ENCODE data around the gene CCDC85C. TPM values are rescaled to one million over a fixed set of nuclear protein-coding genes. Genes with fewer than 3 reads are reported as not detected.

Gene CCDC85C
- polyA plus RNA-seq, 3 donors: 23.7 to 27.9 (median 25.4) TPM

DNA sequence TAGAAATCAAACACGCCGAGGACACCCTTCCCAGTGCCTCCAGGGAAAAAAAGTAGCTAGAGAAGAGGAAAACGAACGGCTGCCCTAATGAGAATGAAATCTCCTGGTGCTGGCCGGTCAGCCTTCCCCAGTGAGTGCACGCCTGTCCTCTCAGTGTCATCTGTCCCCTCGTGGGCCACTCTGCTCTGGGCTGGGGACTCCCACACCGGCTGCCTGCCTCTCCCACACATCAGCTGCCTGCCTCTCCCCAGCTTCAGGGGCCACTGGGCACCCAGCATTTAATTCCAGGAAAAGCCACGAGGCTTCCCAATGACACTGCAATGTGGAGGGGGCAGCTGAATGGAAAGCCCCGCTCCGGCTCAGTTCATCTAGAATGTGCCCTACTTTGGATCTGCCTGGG is 59.0 kb downstream of the CCDC85C start:
- DNase-seq (ENCODE audit: low read depth in 3 of 3, low spot score in 2 of 3): no peak

DNA sequence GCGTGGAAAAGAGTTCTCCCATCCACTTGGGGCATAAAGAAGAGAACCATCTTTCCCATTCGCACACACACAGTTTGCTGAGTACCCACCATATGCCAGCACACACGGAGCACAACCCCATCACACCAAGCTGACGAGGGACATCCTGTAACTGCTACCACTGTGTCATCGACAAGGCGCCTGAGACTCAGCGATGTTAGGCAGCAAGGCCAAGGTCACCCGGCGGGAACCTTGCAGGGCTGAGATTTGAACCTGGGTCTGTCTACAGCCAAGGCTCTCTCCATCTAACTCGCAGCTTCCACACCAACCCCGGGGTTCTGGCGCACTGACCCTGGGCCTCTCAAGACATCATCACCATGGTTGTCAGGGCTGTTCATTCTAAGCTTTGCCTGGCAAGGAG is 60.0 kb downstream of the CCDC85C start:
- no peak for DNase-seq (ENCODE audit: low read depth in 3 of 3, low spot score in 2 of 3)

DNA sequence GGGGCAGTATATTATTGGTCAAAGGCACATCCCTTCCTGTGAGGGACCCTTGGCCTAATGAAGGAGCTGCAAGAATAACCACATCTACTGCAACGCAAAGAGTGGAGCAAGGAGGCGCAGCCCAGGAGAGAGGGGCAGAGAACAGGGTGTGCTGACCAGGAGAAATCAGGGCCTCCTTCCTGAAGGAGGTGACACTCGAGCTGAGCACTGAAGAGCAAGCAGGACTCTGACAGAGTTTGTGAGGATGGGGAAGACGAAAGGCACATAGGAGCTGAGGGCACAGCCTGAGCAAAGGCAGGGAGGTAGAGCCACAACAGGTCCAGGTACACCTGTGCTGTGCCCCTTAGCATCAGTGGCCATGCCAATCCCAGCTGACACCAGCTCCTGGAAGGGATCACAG is 60.6 kb downstream of the CCDC85C start:
- DNase-seq (ENCODE audit: low read depth in 3 of 3, low spot score in 2 of 3): no peak

DNA sequence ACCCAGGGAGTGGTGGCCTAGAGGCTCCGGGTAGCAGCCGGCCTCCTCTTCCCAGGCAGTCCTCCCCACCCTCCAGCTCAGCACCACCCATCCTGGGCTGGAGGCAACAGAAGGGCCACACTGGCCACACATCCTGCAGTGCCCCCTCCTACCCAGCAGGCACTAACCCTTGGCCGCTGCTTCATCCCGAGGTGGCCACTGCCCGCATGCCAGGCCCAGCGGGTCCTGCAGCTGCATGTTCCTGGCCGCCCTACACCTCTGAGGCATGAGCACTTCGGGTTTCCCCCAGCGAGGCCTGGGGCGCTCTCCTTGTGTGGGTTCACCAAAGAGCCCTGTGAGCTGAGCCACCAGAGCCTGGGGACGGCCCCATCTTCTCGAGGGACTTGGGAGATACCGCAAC is 61.4 kb downstream of the CCDC85C start:
- DNase-seq (ENCODE audit: low read depth in 3 of 3, low spot score in 2 of 3): no peak

DNA sequence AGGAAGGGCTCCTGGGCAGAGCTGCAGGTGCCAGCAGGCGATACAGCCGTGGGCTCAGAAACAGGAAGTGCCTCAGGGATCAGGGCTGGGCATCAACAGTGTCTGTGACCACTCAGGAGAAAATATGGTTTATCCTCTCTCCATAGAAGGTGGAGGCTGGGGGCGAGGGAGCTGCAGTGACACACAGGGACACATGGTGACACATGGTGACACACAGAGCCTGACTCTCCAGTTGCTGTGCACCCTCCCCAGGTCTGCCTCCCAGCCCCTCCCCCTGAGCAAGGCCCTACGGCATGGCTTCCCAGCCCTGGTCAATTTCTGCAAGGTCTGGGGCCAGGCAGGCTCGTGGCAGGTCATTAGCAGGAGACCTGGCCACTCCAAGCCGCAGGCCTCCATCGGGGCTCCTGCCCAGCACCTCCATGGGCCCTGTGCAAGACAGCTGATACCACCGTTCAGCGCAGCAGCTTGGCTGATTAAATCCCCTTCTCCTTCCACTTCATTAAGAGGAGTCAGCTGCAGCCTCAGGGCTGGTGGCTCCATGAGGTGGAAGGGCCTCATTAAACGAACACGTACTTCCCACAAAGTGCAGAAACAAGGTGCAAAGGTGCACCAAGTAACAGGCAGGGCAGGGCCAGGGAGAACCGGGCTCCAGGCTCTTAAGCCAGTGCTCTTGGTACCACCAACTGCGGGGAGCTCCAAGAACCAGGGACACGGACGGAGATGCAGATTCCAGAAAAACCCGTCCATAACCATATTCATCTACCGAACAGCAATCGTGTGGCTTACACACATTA is 62.1 kb downstream of the CCDC85C start:
- no peak for DNase-seq (ENCODE audit: low read depth in 3 of 3, low spot score in 2 of 3)

DNA sequence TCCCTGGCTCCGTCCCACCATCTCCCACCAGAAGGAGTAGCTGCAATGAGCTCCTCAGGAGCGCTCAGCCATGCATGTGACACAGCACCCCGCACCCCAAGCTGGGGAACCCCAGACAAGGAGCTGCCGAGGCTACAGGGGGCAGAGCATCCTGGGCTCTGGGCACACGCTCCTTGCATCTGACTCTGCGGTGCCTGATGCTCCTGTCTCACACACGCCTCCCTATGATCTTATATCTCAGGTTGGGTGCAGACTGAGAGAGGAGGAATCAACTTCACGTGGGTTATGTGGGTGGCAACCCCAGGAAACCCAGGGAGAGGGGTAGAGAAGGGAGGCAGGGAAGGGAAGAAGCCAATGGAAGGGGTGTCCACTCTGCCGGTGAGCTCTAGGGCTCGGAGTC is 62.8 kb downstream of the CCDC85C start:
- no peak for DNase-seq (ENCODE audit: low read depth in 3 of 3, low spot score in 2 of 3)

DNA sequence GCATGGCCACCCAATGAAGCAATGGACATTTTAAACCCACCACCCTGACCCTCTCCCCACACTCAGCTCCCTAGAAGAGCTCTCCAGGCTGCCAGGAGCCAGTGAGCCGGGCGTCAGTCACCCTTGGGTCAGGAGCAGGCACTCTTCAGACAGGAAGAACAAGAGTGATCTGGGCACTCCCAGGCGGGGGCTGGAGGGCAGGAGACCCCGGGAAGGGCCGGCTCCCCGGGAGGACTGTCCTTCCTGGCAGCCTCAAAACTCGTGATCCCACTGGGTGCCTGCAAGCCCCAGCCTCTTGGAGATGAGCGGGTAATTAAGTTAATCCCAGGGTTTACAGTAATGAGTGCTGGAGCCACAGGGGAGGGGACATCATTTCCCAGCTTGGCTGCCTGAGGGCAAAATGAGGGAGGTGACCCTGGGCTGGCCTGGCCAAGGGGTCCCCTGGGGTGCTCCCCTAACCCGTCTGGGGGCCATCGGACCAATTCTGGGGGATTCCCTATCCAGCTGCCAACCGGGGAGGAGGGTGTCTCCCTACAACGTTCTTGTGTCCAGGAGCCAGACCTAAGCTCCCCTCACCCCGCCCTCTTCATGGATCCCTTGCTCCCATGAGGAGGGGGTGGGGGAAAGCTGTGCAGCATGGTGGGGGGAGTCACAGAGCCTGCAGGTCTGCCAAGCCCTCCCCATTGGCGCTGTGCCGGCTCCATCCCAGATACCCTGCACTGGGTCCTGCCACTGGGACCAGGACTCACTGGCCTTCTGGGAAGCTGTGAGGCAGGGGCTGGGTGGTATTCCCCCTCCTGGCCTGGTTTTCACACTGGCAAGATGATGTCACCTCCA is 63.6 kb downstream of the CCDC85C start:
- no peak for DNase-seq (ENCODE audit: low read depth in 3 of 3, low spot score in 2 of 3)

DNA sequence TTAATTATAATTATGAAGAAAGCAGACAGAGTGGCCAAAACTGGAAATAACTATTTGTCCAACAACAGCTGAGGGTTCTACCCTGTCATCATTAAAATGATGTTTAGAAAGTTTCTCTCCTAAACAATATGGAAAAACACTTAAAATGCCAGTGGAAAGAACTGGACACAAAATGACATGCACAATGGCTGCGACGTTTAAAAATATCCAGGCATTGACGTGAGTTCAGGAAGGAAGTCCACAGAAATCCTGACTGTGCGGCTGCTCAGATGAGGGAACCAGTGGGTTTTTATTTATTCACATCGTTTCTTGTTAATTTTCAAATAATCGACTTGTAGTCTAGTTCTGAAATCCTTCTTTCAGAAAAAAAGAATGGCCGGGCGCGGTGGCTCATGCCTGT is 64.5 kb downstream of the CCDC85C start:
- DNase-seq (ENCODE audit: low read depth in 3 of 3, low spot score in 2 of 3): no peak

DNA sequence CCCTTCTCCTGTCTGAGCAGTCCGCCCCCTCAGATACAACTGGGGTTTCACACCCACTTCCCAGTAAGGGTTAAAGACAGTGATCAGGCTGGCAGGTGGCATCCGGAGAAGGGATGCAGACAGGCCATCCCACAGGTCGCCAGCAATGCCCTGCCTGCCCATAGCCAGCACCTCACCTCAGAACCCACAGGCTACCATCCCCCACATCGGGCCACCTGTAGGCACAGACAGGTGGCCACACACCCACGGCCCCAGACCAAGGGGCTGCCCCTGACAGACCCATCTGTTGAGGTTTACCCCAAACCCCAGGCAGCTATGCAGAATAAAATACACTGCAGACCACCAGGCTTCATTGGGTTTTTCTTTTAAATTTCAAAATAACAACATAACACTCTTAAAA is 65.3 kb downstream of the CCDC85C start:
- DNase-seq (ENCODE audit: low read depth in 3 of 3, low spot score in 2 of 3): no peak

DNA sequence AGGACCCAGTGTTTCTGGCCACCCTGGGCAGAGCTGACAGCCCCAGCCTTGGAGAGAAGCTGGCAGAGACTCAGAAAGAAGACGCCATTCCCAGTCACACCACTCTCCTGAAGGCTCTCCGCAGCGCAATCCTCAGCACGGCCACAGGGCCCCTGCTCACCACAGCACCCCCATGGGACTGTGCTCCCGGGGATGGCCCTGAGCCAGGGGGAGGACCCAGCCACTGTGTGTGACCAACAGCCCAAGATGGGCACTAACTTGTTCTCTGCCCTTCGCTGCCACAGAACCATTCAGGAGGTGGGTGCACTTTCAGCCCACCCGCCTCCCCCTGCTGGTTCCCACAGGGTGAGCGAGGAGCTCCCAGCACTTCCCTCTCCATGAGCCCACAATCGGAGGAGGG is 65.7 kb downstream of the CCDC85C start:
- no peak for DNase-seq (ENCODE audit: low read depth in 3 of 3, low spot score in 2 of 3)

DNA sequence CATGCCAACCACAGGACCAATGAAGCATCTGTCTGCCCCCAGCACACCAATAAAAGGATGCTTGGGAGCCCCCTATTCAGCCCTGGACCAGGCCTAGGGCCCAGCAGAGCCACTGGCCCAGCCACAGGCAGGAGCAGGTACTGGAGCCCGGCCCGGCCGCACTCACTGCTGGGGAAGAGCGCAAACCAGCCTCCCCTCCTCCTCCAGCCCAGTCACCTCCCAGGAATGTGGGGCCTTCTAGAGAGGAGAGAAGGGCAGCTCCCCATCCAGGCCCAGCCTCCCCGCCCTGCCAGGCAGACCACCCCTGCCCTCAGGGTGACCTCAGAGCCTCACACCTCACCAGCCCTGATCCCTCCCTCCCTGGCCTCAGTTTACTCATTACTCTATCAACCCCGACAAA is 66.6 kb downstream of the CCDC85C start:
- no peak for DNase-seq (ENCODE audit: low read depth in 3 of 3, low spot score in 2 of 3)

DNA sequence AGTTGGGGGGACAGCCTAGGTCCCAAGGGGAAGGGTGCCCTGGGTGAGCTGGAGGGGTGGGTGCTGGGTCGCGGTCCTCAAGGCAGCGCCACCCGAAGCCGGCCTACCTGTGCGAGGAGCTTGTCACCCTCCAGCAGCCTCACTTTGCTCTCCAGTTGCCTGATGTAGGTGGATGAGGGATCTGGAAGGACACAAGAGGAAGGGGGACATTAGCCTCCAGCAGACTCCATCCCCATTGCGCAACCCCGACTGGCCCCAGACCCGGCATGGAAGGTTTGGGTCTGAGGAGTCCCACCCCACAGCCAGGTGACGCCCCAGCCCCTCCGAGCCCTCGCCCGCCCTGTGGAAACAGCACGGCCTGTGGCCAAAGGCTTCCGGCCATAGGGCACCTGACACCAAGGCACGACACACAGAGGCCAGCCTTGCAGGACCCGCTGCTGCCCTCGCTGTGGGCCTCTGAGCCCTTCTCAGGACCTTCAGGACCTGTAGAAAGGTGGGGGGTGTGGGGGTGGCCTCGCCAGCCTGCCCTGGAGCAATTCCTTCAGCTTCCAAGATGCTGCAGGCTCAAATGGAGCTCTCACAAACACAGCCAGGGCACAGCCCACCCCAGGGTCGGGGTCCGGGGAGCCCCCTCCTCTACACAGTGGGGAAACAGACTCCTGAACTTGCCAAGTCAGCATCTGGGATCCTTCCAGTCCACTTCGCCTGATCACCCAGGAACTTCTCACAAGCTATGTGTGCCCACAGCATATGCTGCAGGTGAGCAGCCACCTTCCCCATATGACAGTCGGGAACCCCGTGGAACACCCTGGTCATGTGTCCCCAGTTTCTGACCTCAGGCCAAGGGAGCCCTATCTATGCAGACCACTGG is 67.9 kb downstream of the CCDC85C start:
- no peak for DNase-seq (ENCODE audit: low read depth in 3 of 3, low spot score in 2 of 3)

DNA sequence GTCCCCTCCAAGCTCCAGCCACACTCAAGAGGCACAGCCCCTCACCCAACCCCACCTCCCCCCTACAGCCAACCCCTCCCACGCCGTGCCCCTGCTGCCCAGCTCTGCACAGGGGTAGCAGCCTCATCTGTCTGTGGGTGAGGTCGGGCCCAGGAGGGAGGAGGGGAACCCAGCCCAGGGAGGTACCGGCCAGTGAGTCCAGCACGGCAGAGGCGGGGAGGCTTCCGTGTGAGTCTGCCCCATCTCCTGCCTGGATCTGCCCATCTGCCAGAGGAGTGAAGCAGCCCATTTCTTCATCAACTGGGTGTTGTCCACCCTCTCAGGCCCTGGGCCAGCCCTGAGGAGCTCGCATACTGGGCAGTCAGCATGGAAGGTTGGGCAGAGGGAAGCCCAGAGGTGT is 68.6 kb downstream of the CCDC85C start:
- DNase-seq (ENCODE audit: low read depth in 3 of 3, low spot score in 2 of 3): no peak

DNA sequence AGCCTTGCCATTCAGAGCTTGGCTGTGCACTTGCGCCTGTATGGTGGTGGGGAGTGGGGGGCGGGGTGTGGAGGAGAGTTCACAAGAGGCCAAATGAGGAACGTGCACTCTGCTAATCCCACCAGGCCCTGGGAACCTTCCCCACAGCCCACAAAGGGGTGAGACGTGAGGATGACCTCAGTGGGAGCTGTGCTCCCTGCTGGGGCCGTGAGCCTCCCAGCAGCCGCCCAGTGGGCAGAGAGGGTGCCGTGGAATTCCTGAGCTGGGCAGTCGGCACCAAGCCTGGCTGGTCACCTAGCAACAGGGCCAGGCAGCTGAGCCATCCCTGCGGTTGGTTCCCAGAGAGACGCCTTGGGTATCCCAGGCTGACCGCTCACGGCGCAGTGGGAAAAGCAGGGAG is 69.1 kb downstream of the CCDC85C start:
- no peak for DNase-seq (ENCODE audit: low read depth in 3 of 3, low spot score in 2 of 3)

DNA sequence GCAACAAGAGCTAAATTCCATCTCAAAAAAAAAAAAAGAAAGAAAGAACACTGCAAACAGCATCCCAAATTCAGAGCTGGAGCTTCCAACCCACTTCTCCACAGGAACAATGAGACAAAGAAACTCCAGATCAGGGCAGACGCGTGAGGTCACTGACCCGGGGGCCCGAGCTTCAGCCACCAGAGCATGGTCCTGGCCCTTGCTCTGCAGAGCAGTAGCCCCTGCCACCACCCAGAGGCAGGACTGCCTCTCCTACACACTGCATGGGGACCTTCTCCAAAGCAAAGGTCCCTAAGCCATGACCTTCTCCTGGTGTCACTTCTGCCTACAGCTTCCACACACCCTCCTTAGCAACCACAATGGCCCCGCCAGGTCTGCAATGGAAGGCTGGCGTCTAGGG is 69.7 kb downstream of the CCDC85C start:
- no peak for DNase-seq (ENCODE audit: low read depth in 3 of 3, low spot score in 2 of 3)

DNA sequence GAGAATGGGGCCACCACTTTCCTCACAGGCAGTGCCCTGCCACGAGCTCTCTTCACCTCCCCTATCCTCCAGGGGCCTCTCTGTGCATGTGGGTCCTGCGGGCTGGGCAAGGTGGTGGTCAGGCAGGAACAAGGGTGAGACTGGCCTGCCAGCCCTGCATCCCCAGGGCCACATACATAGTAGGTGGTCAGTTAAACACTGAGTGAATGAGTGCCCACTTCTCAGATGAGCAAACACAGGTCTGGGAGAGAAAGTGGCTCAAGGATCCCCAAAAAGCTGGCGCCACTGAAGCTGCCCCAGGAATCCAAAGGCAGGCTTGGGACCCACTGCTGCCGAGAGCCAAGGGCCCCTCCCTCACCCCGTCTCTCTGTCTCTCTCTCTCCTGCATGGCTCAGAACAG is 71.7 kb downstream of the CCDC85C start:
- DNase-seq (ENCODE audit: low read depth in 3 of 3, low spot score in 2 of 3): no peak

DNA sequence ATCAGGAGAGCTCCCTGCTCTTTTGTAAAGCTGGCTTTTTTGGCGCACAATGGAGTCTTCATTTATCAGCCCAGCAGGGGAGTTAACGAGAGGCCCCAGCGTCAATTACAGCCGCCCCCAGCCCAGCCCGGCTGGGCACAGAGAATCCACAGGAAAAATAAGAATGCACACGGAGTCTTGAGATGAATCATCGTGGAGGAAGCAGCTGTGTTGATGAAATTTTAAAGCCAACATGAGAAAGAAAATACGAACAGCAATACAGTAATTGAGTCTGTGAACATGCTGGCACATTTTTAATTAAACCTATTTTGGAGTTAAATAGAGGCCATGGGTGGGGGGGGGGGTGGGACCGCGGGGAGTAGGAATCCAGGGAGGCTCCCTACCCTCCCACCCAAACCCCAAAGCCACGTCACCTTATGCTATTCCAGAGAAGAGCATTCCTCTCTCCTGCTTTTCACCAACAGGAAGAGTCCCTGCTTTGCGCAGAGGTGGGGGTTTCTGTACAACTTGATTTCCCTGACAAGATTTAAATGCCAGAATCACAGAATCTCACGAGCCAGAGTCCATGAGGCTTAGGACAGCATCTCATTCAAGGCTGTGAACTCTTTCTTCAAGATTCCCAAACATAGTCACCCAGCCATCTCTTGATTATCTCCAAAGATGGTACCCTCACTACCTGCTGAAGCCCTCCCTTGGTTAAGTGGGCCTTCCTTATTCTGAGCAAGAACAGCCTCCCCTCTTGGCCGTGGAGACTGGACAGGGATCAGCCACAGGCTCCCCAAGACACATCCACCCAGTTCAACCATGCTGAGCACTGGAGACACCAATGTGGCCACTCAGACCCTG is 72.5 kb downstream of the CCDC85C start:
- no peak for DNase-seq (ENCODE audit: low read depth in 3 of 3, low spot score in 2 of 3)

DNA sequence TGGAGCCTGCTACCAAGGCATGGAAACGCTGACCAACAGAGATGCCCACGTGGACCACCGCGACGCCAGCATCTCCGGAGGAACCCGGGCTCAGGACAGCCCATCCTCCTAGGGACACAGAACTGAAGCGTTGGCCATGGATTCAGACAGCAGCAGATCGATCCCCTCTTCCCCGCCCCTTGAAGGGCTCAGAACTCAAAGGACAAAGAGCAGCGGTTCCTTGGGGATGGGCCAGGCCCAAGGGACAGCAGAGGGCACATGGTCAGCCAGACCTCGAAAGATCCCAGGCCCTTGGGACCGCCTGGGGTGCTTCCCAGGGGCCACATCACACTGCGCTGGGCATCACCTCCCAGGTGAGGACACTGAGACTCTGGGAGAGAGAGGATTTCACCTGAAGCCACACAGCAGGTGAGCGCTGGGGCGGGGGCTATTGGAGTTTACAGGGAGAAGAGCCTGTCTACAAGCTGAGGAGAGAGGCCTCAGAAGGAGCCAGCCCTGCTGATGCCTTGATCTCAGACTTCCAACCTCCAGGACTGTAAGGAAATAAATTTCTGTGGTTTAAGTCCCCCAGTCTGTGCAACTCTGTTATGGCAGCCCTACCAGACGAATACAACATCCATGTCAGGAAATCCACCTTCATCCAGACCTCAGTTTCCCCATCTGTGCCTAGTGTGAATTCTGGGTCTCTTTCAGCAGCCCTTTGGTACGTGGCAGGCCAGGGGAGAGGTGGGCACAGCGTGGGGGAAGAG is 73.4 kb downstream of the CCDC85C start:
- no peak for DNase-seq (ENCODE audit: low read depth in 3 of 3, low spot score in 2 of 3)

DNA sequence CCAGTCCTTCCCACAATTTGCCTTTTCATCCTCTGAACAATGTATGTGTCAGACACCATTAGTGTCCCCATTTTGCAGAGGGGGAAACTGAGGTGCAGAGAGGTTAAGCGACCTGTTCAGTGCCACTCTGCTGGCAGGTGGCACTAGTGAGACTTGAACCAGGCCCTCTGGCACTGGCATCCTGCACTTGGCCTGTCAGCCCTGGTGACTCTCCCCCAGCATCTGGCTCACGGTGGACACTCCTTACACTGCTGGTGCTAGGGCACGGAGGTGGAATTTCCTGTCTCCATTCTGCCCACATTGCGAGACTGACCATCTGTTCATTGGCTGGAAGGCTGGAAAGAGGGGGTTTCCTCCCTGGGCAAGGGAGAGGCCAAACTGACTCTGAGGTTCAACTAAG is 74.1 kb downstream of the CCDC85C start:
- no peak for DNase-seq (ENCODE audit: low read depth in 3 of 3, low spot score in 2 of 3)

Data from right renal cortex interstitium (tissue), 3 donors.